Prostate gland (tissue), 2 donors: Measurements from ENCODE around the gene VENTX.

Experiments used
- POLR2A ChIP-seq: fragments of 450-650 bp; IDR thresholded peaks from one replicate; pipeline ENCODE4 v1.6.1; 2016; ENCODE audit warnings: antibody characterized with exemption, mild to moderate bottlenecking
- POLR2AphosphoS5 ChIP-seq: sonication (generic); formaldehyde crosslinking; IDR thresholded peaks from one replicate; pipeline ENCODE4 v1.6.1; 2017; ENCODE audit warnings: antibody characterized with exemption
- TF ChIP-seq, protein P1 (sequence below), 4 experiments: fragments of 200-600 bp in 2 of 4; fragments of 450-650 bp in 2 of 4; sonication (generic) in 2 of 4; IDR thresholded peaks; 1 replicate in 3 of 4; 2 replicates in 1 of 4; pipeline ENCODE4 v1.5.1; 2016 to 2019; ENCODE audit warnings: antibody characterized with exemption in 4 of 4, mild to moderate bottlenecking in 2 of 4, moderate library complexity in 2 of 4

DNA sequence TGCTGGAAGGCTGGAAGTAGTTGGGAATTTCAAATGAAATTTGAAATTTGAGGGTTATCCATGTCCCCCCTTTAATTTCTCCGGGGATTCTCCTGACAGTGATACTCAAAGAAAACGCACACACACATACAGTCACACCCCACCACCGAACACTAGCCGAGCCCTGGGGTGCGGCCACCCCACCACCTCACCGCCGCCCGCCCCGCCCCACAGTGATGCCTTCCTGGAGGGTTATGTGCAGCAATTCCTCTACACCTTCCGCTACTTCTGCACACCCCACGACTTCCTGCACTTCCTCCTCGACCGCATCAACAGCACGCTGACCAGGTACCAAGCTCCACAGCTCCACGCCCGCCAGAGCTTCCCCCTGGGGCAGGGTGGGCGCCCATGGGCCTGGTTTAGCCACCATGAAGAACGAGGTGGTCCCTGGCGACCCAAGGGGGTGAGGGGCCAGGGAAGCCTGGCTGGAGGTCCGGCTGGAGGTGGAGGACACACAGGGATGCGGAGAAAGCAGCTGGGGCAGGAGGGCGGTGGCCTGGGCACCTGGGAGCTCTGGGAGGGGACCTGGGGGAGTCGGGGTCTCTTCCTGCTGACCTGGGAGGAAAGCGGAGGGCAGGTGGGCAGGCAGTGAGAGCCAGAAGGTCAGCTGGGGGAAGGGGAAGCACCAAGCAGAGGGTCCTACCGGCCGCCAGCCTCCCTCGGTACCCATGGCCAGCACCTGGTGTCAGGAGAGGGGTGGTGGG, 27.1 kb upstream of the VENTX start:
- TF ChIP-seq, protein P1, sequence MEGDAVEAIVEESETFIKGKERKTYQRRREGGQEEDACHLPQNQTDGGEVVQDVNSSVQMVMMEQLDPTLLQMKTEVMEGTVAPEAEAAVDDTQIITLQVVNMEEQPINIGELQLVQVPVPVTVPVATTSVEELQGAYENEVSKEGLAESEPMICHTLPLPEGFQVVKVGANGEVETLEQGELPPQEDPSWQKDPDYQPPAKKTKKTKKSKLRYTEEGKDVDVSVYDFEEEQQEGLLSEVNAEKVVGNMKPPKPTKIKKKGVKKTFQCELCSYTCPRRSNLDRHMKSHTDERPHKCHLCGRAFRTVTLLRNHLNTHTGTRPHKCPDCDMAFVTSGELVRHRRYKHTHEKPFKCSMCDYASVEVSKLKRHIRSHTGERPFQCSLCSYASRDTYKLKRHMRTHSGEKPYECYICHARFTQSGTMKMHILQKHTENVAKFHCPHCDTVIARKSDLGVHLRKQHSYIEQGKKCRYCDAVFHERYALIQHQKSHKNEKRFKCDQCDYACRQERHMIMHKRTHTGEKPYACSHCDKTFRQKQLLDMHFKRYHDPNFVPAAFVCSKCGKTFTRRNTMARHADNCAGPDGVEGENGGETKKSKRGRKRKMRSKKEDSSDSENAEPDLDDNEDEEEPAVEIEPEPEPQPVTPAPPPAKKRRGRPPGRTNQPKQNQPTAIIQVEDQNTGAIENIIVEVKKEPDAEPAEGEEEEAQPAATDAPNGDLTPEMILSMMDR (IDR thresholded peaks at IDR 0.05) = no peak
- TF ChIP-seq POLR2A (no peak), POLR2AphosphoS5 (no peak)
